Neutrophil (primary cell): Measurements from ENCODE around the gene TMEM270.
"Not testable (repeated sequence)": the region's sequence is repeated elsewhere in the genome, so short reads cannot be mapped to it uniquely, and the experiment has no call there.

Experiments used
- H3K27ac ChIP-seq: fragments of 200-600 bp; sonication (generic); 2 replicates; pipeline ENCODE4 v1.5.1; 2016; ENCODE audit warnings: mild to moderate bottlenecking, moderate library complexity
- H3K27me3 ChIP-seq: fragments of 200-600 bp; sonication (generic); 2 replicates; pipeline ENCODE4 v1.6.0; 2016; ENCODE audit warnings: mild to moderate bottlenecking
- H3K36me3 ChIP-seq: fragments of 200-600 bp; sonication (generic); 2 replicates; pipeline ENCODE4 v1.5.1; 2017
- H3K4me1 ChIP-seq, 2 experiments: fragments of 200-600 bp in 1 of 2; sonication (generic) in 1 of 2; 1 replicate in 1 of 2; 2 replicates in 1 of 2; pipeline versions ENCODE4 v1.5.1 to v1.6.1; 2013 to 2016; ENCODE audit warnings: low read depth in 1 of 2, low read length in 1 of 2, mild to moderate bottlenecking in 1 of 2, moderate library complexity in 1 of 2; ENCODE audit not compliant: control insufficient read depth in 1 of 2, insufficient read depth in 1 of 2
- H3K4me3 ChIP-seq, 2 experiments: fragments of 200-600 bp in 1 of 2; sonication (generic) in 1 of 2; 1 replicate in 1 of 2; 2 replicates in 1 of 2; pipeline ENCODE4 v1.5.1; 2013 to 2016; ENCODE audit warnings: low read depth in 1 of 2, low read length in 1 of 2, mild to moderate bottlenecking in 1 of 2, moderate library complexity in 1 of 2
- H3K9me3 ChIP-seq: fragments of 200-600 bp; sonication (generic); 2 replicates; pipeline ENCODE4 v1.5.1; 2016
- TF ChIP-seq, protein P1 (sequence below): fragments of 200-600 bp; sonication (generic); IDR thresholded peaks from 2 replicates; pipeline ENCODE4 v1.5.1; 2016; ENCODE audit warnings: antibody characterized with exemption

TMEM270 gene

DNA sequence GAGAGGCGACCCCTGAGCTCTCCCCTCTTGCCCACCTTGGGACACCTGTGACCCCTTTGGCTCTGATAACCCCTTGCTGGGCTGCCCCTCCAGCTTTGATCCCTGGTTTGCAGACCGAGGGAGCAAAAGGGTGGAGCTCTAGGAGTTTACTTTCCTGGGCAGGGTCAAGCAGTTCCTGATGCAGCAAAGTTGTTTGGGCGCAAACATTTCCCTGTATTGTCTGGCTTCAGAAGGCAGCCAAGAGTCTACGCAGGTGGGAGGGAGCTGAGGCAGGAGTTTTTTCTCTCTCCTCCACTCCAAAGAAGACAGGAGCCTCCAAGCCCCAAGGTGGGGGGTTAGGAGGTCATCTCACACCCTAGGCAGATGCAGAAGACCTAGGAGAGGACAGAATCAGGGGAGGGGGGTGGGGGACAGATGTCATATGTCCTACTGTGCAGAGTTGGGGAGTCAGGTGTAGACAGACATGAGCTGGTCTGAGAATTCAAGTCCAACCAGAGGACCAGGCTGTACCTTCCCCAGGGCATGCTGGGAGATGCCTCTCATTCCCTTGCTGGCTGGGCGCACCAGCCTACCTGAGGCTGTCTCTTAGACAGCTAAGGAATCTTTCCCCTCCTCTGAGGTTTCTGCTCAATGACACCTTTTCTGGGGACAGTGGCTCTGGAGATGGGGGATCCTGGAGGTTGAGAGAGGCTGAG is 20.5 kb downstream of the TMEM270 start:
- H3K27me3 ChIP-seq = peaks cover 34% of the 10 kb centered on the region
- no peaks in the 10 kb centered on the region for H3K9me3 ChIP-seq
- H3K4me3 ChIP-seq = no peak overlapping the region
- H3K27ac ChIP-seq = no peak overlapping the region
- no peaks in the 10 kb centered on the region for H3K4me1 ChIP-seq
- TF ChIP-seq, protein P1, sequence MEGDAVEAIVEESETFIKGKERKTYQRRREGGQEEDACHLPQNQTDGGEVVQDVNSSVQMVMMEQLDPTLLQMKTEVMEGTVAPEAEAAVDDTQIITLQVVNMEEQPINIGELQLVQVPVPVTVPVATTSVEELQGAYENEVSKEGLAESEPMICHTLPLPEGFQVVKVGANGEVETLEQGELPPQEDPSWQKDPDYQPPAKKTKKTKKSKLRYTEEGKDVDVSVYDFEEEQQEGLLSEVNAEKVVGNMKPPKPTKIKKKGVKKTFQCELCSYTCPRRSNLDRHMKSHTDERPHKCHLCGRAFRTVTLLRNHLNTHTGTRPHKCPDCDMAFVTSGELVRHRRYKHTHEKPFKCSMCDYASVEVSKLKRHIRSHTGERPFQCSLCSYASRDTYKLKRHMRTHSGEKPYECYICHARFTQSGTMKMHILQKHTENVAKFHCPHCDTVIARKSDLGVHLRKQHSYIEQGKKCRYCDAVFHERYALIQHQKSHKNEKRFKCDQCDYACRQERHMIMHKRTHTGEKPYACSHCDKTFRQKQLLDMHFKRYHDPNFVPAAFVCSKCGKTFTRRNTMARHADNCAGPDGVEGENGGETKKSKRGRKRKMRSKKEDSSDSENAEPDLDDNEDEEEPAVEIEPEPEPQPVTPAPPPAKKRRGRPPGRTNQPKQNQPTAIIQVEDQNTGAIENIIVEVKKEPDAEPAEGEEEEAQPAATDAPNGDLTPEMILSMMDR = no peak
- H3K36me3 ChIP-seq = no peaks in the 10 kb centered on the region

DNA sequence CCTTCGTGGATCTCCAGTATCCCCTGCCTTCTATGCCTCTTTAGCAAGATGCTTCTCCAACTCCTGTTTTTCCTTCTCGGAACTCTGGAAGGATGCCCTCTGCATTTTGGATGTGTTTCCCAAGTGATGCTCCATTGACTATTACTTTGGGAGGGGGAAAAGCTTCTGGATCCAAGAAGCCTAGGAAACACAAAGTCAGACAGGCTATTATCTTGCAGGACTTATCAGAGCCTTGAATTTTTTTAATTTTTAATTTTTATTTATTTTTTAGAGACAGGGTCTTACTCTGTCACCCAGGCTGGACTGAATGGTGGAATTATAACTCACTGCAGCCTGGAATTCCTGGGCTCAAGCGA is 21.1 kb downstream of the TMEM270 start:
- Histone ChIP-seq H3K4me1 (no peaks in the 10 kb centered on the region), H3K27me3 (peaks cover 39% of the 10 kb centered on the region), H3K36me3 (no peaks in the 10 kb centered on the region), H3K4me3 (no peak overlapping the region), H3K27ac (no peak overlapping the region), H3K9me3 (no peaks in the 10 kb centered on the region)
- TF ChIP-seq, protein P1 = no peak

DNA sequence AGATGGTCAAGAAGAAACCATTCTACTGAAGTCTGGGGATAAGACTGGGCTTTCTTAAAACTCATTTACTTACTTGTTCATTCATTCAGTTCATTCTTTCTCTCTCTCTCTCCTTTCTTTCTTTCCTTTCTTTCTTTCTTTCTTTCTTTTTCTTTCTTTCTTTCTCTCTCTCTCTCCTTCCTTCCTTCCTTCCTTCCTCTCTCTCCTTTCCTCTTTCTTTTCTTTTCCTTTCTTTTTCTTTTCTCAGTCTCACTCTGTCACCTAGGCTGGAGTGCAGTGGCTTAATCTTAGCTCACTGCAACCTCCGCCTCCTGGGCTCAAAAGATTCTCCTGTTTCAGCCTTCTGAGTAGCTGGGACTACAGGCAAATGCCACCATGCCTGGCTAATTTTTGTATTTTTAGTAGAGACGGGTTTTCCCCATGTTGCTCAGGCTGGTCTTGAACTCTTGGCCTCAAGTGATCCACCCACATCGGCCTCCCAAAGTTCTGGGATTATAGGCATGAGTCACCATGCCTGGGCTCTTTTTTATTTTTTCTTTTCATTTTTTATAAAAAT is 24.0 kb downstream of the TMEM270 start:
- not testable (repeated sequence) for H3K9me3 ChIP-seq, H3K4me1 ChIP-seq, H3K27ac ChIP-seq, H3K4me3 ChIP-seq, H3K36me3 ChIP-seq
- H3K27me3 ChIP-seq = peaks cover 56% of the 10 kb centered on the region

DNA sequence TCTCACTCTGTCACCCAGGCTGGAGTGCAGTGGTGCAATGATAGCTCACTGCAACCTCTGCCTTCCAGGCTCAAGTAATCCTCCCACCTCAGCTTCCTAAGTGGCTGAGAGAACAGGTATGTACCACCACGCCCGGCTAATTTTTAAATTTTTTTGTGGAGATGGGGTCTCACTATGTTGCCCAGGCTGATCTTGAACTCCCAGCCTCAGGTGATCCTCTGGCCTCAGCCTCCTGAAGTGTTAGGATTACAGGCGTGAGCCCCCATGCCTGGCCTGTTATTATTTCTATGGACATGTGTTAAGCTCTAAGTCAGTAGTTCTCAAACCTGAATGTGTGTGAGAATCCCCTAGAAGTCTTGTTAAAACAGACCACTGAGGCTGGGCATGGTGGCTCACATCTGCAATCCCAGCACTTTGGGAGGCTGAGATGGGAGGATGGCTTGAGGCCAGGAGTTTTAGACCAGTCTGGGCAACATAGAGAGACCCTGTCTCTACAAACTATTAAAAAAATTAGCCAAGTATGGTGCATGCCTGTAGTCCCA is 24.5 kb downstream of the TMEM270 start:
- TF ChIP-seq, protein P1 = no peak
- Histone ChIP-seq H3K4me3 (no peak overlapping the region), H3K27ac (no peak overlapping the region), H3K4me1 (no peaks in the 10 kb centered on the region), H3K9me3 (no peaks in the 10 kb centered on the region), H3K27me3 (peaks cover 51% of the 10 kb centered on the region), H3K36me3 (no peaks in the 10 kb centered on the region)

DNA sequence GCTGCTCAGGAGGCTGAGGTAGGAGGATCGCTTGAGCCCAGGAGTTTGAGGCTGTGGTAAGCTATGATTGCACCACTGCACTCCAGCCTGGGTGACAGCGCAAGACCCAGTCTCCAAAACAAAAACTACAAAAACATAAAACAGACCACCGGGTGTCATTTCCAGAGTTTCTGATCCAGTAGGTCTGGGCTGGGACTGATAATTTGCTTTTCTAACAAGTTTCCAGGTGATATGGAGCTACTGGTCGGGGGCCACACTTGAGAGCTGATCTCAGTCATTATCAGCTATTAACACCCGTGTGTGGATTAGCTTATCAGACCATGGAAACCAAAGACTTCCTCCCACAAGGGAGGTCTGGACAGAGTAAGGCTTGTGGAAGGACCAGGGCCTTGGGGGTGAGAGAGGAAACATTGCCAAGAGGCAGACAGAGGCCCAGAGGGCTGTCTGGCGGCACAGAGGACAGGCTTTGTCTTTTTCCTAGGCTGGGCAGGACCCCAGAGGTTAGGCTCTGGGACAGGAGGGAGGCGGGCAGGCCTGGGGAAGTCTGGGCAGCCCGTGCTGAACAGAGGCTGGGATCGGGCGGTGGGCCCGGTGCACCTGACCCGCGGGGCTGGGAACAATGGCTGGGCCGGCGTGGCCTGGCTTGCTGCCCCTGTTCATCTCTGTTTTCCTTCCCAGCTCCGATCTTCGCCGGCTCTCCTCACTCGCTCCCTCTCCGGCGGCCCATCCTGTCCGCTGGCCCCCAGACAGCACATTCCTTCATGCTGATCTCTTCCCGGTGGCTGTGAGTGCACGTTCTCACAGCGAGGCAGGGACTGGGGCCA is 25.2 kb downstream of the TMEM270 start:
- TF ChIP-seq, protein P1 = no peak
- H3K36me3 ChIP-seq = no peaks in the 10 kb centered on the region
- H3K4me3 ChIP-seq = no peak overlapping the region
- no peak overlapping the region for H3K27ac ChIP-seq
- peaks cover 49% of the 10 kb centered on the region for H3K27me3 ChIP-seq
- H3K9me3 ChIP-seq = no peaks in the 10 kb centered on the region
- H3K4me1 ChIP-seq = no peaks in the 10 kb centered on the region

DNA sequence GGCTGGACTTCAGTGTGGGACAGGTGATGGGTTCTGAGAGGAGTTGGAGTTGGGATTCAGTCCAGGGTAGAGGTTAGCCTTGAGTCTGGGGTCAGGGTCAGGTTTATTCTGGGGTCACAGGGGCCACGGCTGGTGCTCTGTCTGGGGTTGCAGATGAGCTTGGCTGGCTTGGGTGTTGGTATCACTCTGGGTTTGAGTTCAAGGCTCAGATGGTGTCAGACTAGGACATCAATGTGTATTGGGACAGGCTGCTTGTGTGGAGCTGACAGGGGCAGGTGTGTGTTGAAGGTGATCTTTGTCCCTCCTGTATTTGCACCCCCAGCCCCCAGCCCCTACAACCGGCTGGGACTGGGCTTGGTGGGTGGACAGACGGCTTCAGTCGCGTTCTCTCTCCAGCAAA is 26.8 kb downstream of the TMEM270 start:
- TF ChIP-seq, protein P1 = no peak
- Histone ChIP-seq H3K36me3 (no peaks in the 10 kb centered on the region), H3K9me3 (no peaks in the 10 kb centered on the region), H3K27ac (no peak overlapping the region), H3K4me1 (no peaks in the 10 kb centered on the region), H3K27me3 (peaks cover 49% of the 10 kb centered on the region), H3K4me3 (no peak overlapping the region)
